Esophagus squamous epithelium (tissue), 4 donors: ENCODE measurements around the gene SNX32.

Experiments used
- CTCF ChIP-seq, 6 experiments: fragments of 450-650 bp in 4 of 6; fragments of 200-600 bp in 2 of 6; sonication (generic) in 2 of 6; IDR thresholded peaks; one replicate each; pipeline ENCODE4 v1.5.1; 2016 to 2019; ENCODE audit warnings: antibody characterized with exemption in 6 of 6, mild to moderate bottlenecking in 4 of 6, moderate library complexity in 4 of 6
- POLR2A ChIP-seq, 4 donors: fragments of 450-650 bp; IDR thresholded peaks; one replicate each; pipeline ENCODE4 v1.6.1; 2017; ENCODE audit warnings: antibody characterized with exemption in 4 of 4, mild to moderate bottlenecking in 4 of 4, moderate library complexity in 3 of 4

GRCh38 chr11:65870307-65870658, 36.5 kb downstream of the SNX32 start:
- no peak for TF ChIP-seq CTCF (IDR thresholded peaks at IDR 0.05)
- no peak for TF ChIP-seq POLR2A (IDR thresholded peaks at IDR 0.05)
